Smooth muscle cell of the umbilical artery (primary cell): ENCODE results near the gene DHTKD1. TPM values are rescaled to one million over a fixed set of nuclear protein-coding genes. Genes with fewer than 3 reads are reported as not detected.

Experiments
- total RNA-seq: library from RNA; depleted of rRNA; stranded (reverse); fragments of >200 nt; gene quantifications from 2 replicates; pipeline ENCODE4 v1.2.3, GENCODE V29; 2014

DHTKD1 gene, protein sequence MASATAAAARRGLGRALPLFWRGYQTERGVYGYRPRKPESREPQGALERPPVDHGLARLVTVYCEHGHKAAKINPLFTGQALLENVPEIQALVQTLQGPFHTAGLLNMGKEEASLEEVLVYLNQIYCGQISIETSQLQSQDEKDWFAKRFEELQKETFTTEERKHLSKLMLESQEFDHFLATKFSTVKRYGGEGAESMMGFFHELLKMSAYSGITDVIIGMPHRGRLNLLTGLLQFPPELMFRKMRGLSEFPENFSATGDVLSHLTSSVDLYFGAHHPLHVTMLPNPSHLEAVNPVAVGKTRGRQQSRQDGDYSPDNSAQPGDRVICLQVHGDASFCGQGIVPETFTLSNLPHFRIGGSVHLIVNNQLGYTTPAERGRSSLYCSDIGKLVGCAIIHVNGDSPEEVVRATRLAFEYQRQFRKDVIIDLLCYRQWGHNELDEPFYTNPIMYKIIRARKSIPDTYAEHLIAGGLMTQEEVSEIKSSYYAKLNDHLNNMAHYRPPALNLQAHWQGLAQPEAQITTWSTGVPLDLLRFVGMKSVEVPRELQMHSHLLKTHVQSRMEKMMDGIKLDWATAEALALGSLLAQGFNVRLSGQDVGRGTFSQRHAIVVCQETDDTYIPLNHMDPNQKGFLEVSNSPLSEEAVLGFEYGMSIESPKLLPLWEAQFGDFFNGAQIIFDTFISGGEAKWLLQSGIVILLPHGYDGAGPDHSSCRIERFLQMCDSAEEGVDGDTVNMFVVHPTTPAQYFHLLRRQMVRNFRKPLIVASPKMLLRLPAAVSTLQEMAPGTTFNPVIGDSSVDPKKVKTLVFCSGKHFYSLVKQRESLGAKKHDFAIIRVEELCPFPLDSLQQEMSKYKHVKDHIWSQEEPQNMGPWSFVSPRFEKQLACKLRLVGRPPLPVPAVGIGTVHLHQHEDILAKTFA
- total RNA-seq = 22.9 and 25.3 TPM in 2 replicates

DNA sequence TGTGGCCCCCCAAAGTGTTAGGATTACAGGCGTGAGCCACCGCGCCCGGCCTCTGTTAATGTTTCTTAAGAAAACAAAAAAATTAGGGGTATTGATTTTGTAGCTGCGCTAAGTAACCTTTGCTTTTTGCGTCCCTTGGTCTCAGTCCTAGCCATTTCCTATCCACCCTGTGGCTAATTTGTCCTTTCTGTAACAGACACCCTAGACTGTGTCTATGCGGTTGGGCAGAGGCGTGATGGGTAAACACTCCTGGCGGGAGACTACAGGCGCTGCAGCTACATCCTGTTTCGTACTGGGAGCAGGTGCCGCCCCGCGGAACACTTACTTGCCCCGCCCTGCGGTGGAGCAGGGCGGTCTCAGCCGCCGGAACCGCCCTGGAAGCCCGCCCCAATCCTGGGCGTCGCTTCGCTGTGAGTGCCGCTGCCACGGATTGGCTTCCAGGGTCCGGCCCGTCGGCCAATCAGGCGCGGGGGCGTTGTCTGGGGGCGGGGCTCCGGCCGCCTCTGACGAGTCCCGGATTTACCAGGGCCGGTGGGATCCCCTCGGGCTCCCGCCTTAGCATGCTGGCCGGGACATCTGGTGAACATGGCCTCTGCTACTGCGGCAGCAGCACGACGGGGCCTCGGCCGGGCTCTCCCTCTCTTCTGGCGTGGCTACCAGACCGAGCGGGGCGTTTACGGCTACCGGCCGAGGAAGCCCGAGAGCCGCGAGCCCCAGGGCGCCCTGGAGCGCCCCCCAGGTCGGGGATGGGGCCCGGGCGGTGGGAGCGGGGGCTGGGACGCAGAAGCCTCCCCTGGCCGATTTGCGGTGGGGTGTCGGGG, at the start of gene DHTKD1:
Gene DHTKD1 (plus strand): TSS at position 506 of the 821 bp plus-strand sequence. CDS start 80 bp downstream, at position 586.

DNA sequence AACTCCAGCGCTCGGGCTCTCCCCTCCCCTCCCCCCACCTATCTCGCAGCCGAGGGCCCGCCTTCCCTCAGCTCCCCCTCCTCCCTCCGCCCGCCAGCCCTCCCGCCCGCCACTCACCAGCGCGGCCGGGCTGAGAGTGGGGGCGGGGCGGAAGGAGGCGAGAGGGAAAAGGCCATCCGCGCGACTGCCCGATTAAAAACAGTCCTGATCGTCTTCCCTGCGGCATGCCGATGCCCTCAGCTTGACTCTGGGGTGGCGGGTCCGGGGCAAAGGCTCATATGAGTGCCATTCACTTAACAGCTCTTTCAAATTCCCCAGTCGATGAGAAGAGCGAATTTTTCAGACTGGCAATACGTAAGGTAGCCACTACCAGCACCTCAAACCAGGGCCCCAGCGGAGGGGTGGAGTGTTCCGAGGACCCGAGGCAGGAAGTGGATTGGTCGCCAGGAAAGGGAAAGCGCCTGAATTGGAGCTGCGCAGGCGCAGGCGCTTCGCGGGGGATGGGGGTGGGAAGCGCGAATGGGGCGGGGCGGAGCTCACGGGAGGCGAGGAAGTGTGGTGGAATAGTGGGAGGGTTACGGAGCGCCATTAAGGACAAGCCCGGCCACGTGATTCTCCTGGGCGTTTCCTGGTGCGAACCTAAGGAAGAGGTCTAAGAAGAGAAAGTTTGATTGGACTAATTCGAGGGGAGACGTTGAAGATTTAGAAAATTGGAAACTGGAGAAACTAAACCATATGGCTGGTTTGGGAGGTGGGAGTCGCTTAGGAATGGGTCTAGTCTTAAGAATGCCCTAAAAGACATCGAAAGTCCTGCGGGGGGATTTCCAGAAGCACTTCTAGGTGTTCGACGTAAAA, 25.7 kb upstream of the DHTKD1 start, which contains the start of gene UPF2:
Gene UPF2 (minus strand): TSS at position 13 of the 855 bp plus-strand sequence. CDS start 7,386 bp downstream, outside the sequence.

DNA sequence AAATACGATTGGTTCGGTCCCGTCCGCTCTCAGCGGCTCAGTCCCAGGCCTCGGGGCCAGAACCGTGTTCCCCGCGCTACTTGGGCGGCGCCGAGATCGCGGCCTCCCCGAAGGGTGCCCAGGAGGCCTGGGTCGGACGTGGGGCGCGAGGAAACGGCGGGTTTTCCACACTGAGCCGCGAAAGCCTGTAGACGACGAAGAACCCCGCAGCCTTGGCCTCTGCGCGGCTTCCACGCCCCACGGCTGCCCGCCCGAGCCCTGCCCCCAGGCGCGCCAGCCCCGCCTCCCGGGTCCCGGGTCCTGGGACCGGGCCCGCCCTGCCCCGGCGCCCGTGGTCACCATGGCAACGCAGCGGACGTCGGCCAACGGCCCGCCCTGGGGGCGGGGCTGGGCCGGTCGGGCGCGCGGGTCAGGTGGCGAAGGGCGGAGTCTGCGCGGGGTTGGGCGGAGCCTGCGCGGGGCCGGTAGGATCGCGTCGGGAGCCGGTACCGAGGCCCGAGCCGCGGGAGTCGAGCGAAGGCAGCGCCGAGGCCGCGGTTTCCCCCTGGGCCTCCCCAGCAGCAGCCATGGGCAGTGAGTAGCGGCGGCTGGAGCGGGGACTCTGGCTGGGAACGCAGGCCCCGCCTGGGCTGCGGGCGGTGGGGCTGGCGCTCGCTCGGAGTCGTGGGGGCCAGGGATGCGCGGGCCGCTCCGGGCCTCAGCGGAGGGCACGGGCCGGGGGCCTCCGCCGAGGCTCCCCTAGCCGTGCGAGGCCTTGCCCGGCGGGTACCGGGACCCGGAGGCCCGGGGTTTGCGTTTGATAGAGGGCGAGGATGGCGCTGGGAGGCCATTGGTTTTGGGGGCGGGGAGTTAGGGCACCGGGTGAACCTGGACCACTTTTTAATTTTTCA, 60.7 kb downstream of the DHTKD1 start, which contains the start of gene SEC61A2:
Gene SEC61A2 (plus strand): TSS at position 456 of the 890 bp plus-strand sequence. CDS start 111 bp downstream, at position 567.

Other genes with a start within 250 kb of the DHTKD1 start
- gene PROSER2, start 245.6 kb upstream of the DHTKD1 start, total RNA-seq = 0.92 and 1.8 TPM in 2 replicates
- 14.8 and 28.4 TPM in 2 replicates for gene UPF2, start 26.1 kb upstream of the DHTKD1 start, total RNA-seq
- 12.5 and 16.3 TPM in 2 replicates for gene SEC61A2, start 60.7 kb downstream of the DHTKD1 start, total RNA-seq
- 72.0 and 80.2 TPM in 2 replicates for gene NUDT5, start 126.9 kb downstream of the DHTKD1 start, total RNA-seq
- 106 and 168 TPM in 2 replicates for gene CDC123, start 127.2 kb downstream of the DHTKD1 start, total RNA-seq